Esophagus squamous epithelium (tissue), 5 donors: Measurements from ENCODE around the gene DBNDD1. TPM values are rescaled to one million over a fixed set of nuclear protein-coding genes. Genes with fewer than 3 reads are reported as not detected.
A peak's percentile ranks its signal among the peaks of the same experiment; 100 is the strongest.

Source experiments
- DNase-seq: peaks from one replicate; lab custom pipeline; 2025; lab: John Stamatoyannopoulos, UW
- H3K27ac ChIP-seq, 4 donors: fragments of 200-600 bp; sonication (generic); one replicate each; pipeline ENCODE4 v1.5.1; 2016 to 2019; ENCODE audit warnings: mild to moderate bottlenecking in 1 of 4
- H3K27me3 ChIP-seq, 4 donors: fragments of 200-600 bp; sonication (generic); 1 replicate in 3 of 4; 2 replicates in 1 of 4; pipeline versions ENCODE4 v1.5.1 to v1.6.0; 2017 to 2021; ENCODE audit warnings: antibody characterized with exemption in 1 of 4
- H3K36me3 ChIP-seq, 3 donors: fragments of 200-600 bp; sonication (generic); one replicate each; pipeline ENCODE4 v1.5.1; 2016 to 2019
- H3K4me1 ChIP-seq, 3 donors: fragments of 200-600 bp; sonication (generic); one replicate each; pipeline ENCODE4 v1.5.1; 2017 to 2019
- H3K4me3 ChIP-seq, 4 donors: fragments of 200-600 bp; sonication (generic); 1 replicate in 3 of 4; 2 replicates in 1 of 4; pipeline ENCODE4 v1.5.1; 2016 to 2019; ENCODE audit warnings: mild to moderate bottlenecking in 2 of 4, moderate library complexity in 1 of 4
- H3K9me3 ChIP-seq, 3 donors: fragments of 200-600 bp; sonication (generic); one replicate each; pipeline ENCODE4 v1.5.1; 2016 to 2019
- POLR2A ChIP-seq, 4 donors: fragments of 450-650 bp; IDR thresholded peaks; one replicate each; pipeline ENCODE4 v1.6.1; 2017; ENCODE audit warnings: antibody characterized with exemption in 4 of 4, mild to moderate bottlenecking in 4 of 4, moderate library complexity in 3 of 4
- WGBS, 2 donors: methylation state at CpG; one replicate each; pipeline ENCODE4 v1.1.5; 2018; 5-methylcytosine and 5-hydroxymethylcytosine counted together
- intact Hi-C: fragments of 100-400 bp; cut with DNase I; formaldehyde crosslinking; loops from one replicate; pipeline ENCODE4 v1.15.0; 2022
- total RNA-seq, 4 donors: library from RNA; depleted of rRNA; stranded (reverse); fragments of >200 nt; gene quantifications; one replicate each; pipeline ENCODE4 v1.1.0, GENCODE V29; 2016
- TF ChIP-seq, protein P1 (sequence below), 6 experiments: fragments of 450-650 bp in 4 of 6; fragments of 200-600 bp in 2 of 6; sonication (generic) in 2 of 6; IDR thresholded peaks; one replicate each; pipeline ENCODE4 v1.5.1; 2016 to 2019; ENCODE audit warnings: antibody characterized with exemption in 6 of 6, mild to moderate bottlenecking in 4 of 6, moderate library complexity in 4 of 6
- donor health status: DM: yes; HTN: yes; CAD: no.

Gene DBNDD1
- total RNA-seq, 4 donors from 2014 or later = 5.8 to 29.2 (median 12.7) TPM

- no peaks in the 10 kb centered on the region for H3K27me3 ChIP-seq
- H3K4me1 ChIP-seq = no peaks in the 10 kb centered on the region
- no peak for DNase-seq
- peaks cover 16 to 99% (median 69%) of the 10 kb centered on the region in 3 donors for H3K36me3 ChIP-seq
- no peaks in the 10 kb centered on the region for H3K9me3 ChIP-seq
- no peak overlapping the region for H3K27ac ChIP-seq
- TF ChIP-seq, protein P1, sequence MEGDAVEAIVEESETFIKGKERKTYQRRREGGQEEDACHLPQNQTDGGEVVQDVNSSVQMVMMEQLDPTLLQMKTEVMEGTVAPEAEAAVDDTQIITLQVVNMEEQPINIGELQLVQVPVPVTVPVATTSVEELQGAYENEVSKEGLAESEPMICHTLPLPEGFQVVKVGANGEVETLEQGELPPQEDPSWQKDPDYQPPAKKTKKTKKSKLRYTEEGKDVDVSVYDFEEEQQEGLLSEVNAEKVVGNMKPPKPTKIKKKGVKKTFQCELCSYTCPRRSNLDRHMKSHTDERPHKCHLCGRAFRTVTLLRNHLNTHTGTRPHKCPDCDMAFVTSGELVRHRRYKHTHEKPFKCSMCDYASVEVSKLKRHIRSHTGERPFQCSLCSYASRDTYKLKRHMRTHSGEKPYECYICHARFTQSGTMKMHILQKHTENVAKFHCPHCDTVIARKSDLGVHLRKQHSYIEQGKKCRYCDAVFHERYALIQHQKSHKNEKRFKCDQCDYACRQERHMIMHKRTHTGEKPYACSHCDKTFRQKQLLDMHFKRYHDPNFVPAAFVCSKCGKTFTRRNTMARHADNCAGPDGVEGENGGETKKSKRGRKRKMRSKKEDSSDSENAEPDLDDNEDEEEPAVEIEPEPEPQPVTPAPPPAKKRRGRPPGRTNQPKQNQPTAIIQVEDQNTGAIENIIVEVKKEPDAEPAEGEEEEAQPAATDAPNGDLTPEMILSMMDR (IDR thresholded peaks at IDR 0.05) = no peak
- no peak overlapping the region for H3K4me3 ChIP-seq
- WGBS, 2 donors = 52 to 86% methylated on average over 5 to 9 of the region's 9 CpGs
- intact Hi-C loops = no loop called here
Measured at GRCh38 chr16:89982318-89982717, 36.9 kb downstream of the DBNDD1 start.

DNA sequence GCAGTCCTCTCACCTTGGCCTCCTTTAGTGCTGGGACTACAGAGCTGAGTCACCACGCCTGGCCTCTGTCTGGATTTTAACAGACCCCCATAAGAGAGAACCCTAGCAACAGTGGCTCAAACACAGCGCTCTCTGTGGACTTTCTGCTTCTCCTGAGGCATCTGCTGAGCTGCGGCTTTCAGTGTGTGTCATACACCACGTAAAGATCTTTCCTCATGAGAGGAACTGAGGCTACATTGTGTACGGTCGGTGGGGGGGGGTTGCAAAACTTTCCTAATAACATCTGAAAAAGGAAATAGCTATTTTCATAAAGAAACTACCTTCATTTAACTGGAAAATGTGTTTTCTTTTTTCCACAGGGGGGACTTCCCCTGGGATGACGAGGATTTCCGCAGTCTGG, 37.8 kb downstream of the DBNDD1 start:
- DNase-seq = no peak
- TF ChIP-seq, protein P1 (IDR thresholded peaks at IDR 0.05) = no peak
- no peak for TF ChIP-seq POLR2A (IDR thresholded peaks at IDR 0.05)
- no peaks in the 10 kb centered on the region for H3K9me3 ChIP-seq
- peaks cover 16 to 97% (median 61%) of the 10 kb centered on the region in 3 donors for H3K36me3 ChIP-seq
- WGBS, 2 donors = 80 to 91% methylated on average over 7 of the region's 8 CpGs
- no peaks in the 10 kb centered on the region for H3K27me3 ChIP-seq
- no peaks in the 10 kb centered on the region for H3K4me1 ChIP-seq
- intact Hi-C loops = no loop called here
- H3K27ac ChIP-seq = no peak overlapping the region
- H3K4me3 ChIP-seq = no peak overlapping the region

DNA sequence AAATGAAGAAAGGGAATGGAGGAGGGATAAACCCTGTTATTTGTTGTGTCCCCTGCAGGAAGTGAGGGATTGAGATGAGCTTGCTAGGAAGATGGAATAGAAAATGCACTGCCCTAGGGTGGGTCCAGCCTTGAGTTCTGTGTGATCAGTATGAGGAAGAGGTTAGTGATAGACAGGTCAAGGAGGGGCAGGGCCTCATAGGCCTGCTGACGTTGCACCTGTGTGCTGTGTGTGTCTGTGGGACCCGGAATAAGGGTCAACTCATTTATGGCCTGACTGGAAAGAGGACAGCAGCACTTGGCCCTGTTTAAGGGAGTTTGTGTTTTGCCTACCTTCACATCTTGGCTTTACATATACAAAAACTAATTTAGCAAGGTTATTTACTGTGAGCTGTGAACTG, 44.4 kb downstream of the DBNDD1 start:
- H3K36me3 ChIP-seq = peaks cover 0 to 34% (median 1%) of the 10 kb centered on the region in 3 donors
- DNase-seq = no peak
- TF ChIP-seq, protein P1 (IDR thresholded peaks at IDR 0.05) = no peak
- TF ChIP-seq POLR2A (IDR thresholded peaks at IDR 0.05) = no peak
- H3K4me1 ChIP-seq = peaks cover 6 to 46% (median 22%) of the 10 kb centered on the region in 3 donors
- no peaks in the 10 kb centered on the region for H3K27me3 ChIP-seq
- H3K9me3 ChIP-seq = no peaks in the 10 kb centered on the region
- no peak overlapping the region for H3K4me3 ChIP-seq
- WGBS, 2 donors = 75 to 86% methylated on average over 2 of the region's 2 CpGs
- intact Hi-C loops = no loop called here
- H3K27ac ChIP-seq = no peak overlapping the region

DNA sequence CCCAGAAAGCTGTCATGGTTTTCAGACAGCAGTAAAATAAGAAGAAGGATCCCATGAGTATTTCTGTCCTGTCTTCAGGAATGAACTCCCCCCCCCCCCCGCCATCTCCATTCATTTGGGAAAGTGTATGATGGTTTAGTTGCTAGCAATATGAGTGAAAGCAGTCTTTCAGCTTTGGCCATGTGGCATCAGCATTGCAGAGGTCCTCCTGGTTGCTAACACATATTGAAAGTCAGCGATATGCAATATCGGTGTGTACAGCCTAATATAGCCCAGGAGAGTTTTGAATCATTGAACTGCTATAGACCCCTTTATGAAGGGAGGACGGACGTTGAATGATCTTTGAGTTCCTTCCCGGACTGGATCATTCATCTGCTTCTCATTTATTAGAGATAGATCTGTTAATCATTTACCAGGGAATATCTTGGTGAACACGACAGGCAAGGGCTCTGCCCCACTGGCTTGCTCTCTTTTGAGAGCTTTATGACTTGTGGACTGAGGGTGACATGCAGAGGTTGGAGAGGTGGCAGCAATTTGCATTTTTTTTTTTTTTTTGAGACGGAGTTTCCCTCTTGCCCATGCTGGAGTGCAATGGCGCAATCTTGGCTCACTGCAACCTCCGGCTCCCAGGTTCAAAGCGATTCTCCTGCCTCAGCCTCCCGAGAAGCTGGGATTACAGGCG, 45.5 kb downstream of the DBNDD1 start:
- peak overlapping the region in 1 of 4 donors; percentile 93 for H3K27ac ChIP-seq
- TF ChIP-seq, protein P1 (IDR thresholded peaks at IDR 0.05) = no peak
- TF ChIP-seq POLR2A (IDR thresholded peaks at IDR 0.05) = no peak
- H3K9me3 ChIP-seq = no peaks in the 10 kb centered on the region
- intact Hi-C loops = no loop called here
- H3K4me3 ChIP-seq = peak overlapping the region; percentile 68 to 90 (median 86)
- WGBS, 2 donors = 77 to 86% methylated on average over 7 to 8 of the region's 13 CpGs
- peaks cover 0 to 33% (median 0%) of the 10 kb centered on the region in 3 donors for H3K36me3 ChIP-seq
- H3K27me3 ChIP-seq = no peaks in the 10 kb centered on the region
- peaks cover 6 to 46% (median 22%) of the 10 kb centered on the region in 3 donors for H3K4me1 ChIP-seq
- DNase-seq = no peak

DNA sequence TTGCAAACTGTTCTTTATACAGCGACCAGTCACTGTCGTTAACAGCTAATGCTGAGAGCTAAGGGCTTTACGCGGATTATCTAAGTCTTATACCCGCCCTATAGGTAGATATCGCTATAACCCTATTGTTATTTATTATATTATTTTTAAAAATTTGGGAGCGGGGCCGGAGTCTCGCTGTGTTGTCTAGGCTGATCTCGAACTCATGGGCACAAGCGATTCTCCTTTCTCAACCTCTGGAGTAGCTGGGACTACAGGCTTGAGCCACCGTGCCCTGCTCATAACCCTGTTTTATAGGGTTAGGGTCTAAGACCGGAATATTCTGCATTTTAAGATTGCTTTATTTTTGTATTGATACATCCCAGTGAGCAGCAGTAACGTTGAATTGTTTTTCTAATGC, 46.0 kb downstream of the DBNDD1 start:
- intact Hi-C loops = no loop called here
- Histone ChIP-seq H3K27me3 (no peaks in the 10 kb centered on the region), H3K36me3 (peaks cover 0 to 28% (median 0%) of the 10 kb centered on the region in 3 donors), H3K27ac (peak overlapping the region; percentile 93 to 97 (median 94)), H3K4me3 (peak overlapping the region; percentile 68 to 90 (median 86)), H3K9me3 (no peaks in the 10 kb centered on the region), H3K4me1 (peaks cover 6 to 46% (median 22%) of the 10 kb centered on the region in 3 donors)
- no peak for DNase-seq
- 11 to 16% methylated on average over 14 of the region's 14 CpGs for WGBS, 2 donors
- TF ChIP-seq, protein P1 (IDR thresholded peaks at IDR 0.05) = no peak
- TF ChIP-seq POLR2A (IDR thresholded peaks at IDR 0.05) = no peak
